Transverse colon (tissue), 3 donors: ENCODE measurements around the gene DDX51.

Experiments
- POLR2A ChIP-seq: fragments of 450-650 bp; IDR thresholded peaks from one replicate; pipeline ENCODE4 v1.6.1; 2016; ENCODE audit warnings: antibody characterized with exemption, mild to moderate bottlenecking, moderate library complexity
- TF ChIP-seq, protein P1 (sequence below), 5 experiments: fragments of 200-600 bp in 3 of 5; fragments of 450-650 bp in 2 of 5; sonication (generic) in 3 of 5; IDR thresholded peaks; 1 replicate in 2 of 5; 2 replicates in 3 of 5; pipeline ENCODE4 v1.5.1; 2016 to 2017; ENCODE audit warnings: antibody characterized with exemption in 5 of 5, inconsistent platforms in 3 of 5, mild to moderate bottlenecking in 2 of 5, moderate library complexity in 1 of 5

DNA sequence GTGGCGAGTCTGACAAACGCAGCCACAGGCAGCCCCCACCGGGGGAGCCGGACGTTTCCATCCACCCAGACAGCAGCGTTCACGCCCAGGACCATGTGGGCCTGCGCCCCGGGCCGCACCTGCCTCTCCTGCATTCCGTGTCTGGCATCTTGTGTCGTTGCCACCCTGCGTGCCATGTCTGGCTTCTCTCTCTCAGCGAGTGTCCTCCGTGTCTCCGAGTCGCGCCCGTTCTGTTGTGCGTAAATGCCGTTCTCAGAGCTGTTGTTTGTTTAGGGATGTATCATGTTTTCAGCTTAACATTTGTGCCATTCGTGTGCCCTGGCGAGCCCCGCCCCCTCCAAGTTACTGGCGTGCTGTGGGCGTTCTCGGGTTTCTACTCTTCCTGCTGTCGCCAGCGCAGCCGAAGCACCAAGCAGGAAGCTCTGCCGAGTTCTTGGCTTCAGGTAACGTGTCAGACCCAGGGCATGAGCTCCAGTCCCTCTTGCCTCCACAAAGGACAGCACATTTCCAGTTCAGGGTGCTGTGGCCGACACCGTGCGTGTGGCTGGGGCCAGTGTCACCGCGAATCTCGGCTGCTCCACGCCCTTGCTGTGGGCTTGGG is 34.8 kb upstream of the DDX51 start:
- TF ChIP-seq, protein P1, sequence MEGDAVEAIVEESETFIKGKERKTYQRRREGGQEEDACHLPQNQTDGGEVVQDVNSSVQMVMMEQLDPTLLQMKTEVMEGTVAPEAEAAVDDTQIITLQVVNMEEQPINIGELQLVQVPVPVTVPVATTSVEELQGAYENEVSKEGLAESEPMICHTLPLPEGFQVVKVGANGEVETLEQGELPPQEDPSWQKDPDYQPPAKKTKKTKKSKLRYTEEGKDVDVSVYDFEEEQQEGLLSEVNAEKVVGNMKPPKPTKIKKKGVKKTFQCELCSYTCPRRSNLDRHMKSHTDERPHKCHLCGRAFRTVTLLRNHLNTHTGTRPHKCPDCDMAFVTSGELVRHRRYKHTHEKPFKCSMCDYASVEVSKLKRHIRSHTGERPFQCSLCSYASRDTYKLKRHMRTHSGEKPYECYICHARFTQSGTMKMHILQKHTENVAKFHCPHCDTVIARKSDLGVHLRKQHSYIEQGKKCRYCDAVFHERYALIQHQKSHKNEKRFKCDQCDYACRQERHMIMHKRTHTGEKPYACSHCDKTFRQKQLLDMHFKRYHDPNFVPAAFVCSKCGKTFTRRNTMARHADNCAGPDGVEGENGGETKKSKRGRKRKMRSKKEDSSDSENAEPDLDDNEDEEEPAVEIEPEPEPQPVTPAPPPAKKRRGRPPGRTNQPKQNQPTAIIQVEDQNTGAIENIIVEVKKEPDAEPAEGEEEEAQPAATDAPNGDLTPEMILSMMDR (IDR thresholded peaks at IDR 0.05) = no peak
- no peak for TF ChIP-seq POLR2A
